ENCODE data around the gene FOSB.

FOSB gene

DNA sequence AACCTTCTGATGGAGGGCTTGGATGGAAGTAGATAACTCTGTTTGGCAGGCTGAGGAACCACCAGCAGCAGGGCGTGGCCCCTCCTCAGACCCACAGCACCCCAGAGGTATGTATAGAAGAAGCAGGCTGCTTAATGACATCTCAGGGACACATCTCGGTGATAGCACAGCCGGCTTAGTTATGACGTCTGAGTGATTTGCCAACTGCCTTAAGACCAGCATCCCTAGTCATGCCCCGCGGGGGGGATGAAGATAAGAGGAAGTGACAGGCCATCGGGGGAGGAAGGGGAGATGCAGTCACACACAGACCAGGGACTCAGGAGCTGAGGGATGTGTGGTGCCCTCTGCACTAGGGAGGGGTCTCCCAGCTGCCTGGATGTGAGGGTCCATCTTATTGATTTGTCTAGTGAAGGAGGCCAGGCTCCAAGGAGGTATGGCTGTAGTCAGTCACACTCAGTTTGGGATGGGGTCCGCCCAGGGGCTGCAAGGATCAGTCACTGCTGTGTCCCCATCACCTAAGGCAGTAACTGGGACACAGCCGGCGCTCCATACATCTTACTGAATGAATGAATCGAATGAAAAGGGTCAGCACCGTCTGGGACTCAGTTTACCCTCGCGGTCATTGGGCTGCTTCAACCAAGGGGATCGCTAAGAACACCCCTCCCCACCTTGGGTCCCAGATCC is 24.9 kb upstream of the FOSB start:
- DNase-seq: peak; percentile 23

DNA sequence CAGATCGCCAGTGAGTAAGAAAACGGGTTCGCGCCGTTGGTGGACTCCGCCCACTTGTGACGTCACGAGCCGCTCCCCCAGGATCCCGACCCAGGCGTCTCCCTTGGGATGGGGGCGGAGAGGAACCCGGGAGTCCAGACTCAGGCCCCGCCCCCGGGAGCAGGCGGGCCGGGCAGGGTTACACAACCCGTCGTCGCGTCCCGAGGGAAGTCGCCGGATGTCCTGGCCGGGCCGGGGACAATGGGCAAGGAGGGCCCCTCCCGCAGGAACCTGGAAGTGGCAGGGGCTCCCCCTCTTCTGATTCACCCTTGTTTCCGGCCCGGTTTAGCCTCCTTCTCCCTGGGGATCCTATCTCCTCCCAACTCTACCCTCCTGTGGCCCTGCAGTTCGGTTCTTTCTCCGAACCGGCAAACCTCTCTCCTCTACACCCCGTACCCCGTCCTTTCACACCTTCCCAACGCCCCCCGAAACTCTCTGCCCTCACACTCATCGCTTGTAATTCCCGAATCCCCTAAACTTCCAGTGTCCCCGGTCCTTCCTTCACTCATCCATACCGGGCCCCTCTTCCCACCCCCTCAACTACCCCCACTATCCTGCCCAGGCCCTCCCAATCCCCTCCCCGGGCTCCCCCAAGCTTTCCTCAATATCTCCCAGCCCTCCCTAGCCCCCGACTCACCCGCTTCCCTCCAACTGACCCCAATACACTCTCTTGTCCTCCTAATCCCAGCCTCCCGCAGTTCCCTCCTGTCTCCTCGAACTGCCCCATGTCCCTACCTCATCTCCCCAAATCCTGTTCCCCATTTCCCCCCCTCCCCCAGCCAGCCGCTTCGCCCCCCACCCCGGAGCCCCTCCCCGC is 24.1 kb upstream of the FOSB start:
- DNase-seq: peak; percentile 45

DNA sequence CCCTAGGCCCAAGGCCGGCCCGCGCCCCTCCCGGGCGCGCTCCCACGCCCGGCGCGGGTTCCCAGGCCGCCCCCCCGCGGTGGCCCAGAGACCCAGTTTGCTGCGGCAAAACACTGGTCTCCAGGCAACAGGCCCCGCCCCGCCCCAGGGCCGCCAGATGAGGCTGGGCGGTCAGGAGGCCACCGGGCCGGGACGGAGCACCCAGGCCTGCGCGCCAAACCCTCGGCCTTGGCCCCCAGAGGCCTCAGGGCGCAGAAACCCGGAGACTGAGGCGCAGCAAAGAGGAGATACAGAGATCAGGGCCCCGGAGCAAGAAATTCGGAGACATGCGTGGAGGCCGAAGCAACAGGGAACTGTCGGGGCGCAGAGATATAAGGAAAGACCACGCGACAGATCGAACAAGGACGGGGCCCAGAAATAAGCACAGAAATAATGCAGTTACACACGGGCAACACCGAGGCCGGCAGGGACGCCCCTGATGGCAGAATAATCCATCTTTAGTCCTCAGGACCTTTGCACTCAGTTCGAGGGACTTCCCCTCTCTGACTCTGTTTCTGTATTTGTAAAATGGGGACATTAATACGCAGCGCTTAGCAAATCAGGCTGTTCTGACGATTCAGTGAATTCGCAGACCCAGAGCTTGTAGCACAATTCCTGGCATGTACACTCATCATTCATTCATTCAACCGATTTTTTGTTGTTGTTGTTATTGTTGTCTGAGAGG is 23.3 kb upstream of the FOSB start:
- DNase-seq: peak; percentile 72

DNA sequence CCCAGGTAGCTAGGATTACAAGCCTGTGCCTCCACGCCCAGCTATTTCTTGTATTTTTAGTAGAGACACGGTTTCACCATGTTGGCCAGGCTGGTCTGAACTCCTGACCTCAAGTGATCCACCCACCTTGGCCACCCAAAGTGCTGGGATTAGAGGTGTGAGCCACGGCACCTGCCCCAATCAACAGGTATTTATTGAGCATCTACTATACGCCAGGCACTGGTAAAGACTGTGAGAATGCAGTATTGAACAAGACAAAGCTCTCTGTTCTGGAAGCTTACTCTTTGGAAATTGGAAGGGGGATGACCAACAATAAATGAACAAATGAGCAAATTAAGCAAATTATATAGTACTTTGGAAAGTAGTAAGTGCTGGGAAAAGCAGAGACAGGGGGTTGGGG is 22.7 kb upstream of the FOSB start:
- DNase-seq: no peak

DNA sequence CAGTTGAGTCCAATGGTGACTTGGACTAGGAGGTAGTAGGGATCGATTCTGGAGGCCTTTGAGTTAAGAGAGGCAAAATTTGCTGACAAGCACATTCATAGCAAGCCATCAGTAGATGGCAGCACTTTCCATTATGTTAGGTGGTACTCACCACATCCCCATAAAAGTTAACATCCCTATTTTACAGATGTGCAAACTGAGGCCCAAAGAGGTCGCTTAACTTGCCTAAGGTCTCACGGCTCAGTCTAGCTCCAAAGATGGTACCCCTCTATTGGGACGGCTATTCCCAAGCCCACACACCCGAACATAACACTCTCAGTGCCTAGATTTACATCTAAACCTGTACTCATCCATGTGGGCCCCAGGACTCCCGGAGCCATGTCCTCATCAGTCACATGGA is 21.5 kb upstream of the FOSB start:
- no peak for DNase-seq

DNA sequence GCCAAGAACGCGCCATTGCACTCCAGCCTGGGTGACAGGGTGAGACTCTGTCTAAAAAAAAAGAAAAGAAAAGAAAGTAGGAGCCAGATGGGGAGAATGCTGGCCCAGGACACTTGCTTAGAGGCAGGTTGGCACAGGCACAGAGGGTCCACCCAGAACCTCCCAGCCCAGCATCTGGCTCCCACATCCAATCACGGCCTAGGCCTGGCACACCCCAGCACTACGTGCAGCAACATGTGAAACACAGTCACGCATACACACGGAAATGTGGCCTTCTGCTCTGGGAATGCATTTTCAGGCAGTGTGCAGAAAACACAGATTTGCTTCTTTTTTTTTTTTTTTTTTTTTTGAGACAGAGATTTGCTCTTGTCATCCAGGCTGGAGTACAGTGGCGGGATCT is 20.9 kb upstream of the FOSB start:
- no peak for DNase-seq

DNA sequence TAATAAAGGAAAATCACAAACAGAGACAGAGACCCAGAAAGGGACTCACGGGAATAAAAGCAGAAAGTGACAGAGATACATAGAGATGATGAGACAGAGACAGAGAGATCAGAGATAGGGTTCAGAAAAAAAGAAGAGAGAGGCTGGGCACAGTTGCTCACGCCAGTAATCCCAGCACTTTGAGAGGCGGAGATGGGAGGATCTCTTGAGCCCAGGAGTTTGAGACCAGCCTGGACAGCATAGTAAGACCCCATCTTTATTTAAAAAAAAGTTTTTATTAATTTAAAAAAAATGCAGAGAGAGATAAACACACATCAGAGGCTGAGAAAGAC is 19.4 kb upstream of the FOSB start:
- DNase-seq: no peak

DNA sequence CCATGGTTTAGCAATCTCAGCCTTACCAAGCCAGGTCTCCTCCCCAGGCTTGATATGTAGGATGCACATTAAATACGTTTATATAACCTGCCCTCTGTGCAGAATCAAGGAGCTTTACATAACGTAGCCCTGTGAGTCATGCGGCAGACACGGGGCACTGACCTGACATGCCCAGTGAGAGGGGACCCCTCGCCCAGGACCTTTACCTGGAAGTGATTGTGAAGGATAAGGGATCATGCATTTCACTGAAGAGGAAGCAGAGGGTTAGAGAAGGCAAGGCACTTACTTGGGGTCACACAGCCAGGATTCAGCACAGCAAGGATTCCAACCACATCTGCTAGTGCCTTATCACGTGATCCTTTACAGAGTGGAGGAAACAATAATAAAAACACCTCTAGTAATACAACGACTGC is 18.9 kb upstream of the FOSB start:
- no peak for DNase-seq

DNA sequence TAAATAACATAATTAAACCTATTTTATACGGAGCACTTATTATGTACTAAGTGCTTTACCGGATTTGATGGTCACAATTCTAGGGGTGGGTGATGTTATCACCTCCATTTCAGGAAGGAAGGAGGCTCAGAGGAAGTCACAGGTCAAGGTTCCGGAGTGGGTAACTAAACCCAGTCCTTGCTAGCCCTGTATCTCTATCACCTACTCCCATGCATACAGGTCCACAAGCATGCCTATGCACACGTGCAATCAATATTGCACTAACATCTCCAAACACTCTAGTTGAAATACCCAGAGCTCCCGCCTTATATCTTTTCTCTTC is 17.8 kb upstream of the FOSB start:
- DNase-seq: no peak

DNA sequence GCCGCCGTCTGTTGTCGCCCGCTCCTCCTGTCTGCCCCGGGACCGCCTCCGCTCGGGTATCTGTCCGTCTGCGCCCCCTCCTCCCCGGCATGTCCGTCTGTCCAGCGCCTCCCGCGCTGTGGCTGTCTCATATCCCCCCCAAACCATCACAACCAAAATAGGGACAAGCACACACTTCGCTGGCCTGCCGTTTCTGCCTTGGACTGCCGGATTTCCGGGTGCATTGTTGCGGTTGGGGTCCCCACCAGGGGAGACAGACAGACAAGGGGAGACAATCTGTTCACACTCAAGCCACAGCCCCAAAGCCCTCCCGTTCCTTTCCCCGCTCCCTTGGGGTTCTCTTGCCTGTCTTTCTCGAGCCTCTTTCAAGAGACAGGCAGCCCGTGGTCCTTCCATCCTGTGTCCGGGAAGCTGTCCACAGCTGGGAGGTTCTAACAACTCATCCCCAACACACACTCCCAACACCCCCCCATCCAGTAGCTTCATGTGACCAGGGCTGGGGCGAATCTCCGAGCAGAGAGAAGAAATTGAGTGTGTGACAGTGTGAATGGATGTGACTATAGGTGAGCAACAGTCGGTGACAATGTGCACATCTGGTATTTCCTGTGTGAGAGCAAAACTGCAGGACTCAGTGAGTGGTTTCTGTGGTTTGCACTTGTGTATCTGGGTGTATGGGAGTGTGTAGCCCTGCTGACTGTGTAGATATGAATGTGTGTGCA is 16.5 kb upstream of the FOSB start:
- no peak for DNase-seq

DNA sequence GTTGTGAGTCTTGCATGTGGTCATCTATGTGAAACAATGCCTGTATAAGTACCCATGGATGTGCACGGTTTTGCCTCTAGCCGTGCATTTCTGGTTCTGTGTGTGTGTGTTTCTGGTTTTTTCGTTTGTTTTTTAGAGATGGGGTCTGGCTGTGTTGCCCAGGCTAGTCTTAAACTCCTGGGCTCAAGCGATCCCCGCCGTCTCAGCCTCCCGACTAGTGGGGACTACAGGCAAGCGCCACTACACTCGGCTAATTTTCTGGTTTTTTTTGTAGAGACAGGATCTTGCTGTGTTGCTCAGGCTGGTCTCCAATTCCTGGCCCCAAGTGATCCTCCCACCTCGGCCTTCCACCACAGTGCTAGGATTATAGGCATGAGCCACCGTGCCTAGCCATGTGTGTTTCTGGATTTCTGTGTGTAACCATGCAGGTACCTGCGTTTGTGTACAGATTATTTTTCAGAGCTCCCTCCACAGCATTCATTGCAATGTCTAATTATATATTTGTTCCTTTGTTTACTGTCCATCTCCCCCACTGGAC is 15.9 kb upstream of the FOSB start:
- no peak for DNase-seq

DNA sequence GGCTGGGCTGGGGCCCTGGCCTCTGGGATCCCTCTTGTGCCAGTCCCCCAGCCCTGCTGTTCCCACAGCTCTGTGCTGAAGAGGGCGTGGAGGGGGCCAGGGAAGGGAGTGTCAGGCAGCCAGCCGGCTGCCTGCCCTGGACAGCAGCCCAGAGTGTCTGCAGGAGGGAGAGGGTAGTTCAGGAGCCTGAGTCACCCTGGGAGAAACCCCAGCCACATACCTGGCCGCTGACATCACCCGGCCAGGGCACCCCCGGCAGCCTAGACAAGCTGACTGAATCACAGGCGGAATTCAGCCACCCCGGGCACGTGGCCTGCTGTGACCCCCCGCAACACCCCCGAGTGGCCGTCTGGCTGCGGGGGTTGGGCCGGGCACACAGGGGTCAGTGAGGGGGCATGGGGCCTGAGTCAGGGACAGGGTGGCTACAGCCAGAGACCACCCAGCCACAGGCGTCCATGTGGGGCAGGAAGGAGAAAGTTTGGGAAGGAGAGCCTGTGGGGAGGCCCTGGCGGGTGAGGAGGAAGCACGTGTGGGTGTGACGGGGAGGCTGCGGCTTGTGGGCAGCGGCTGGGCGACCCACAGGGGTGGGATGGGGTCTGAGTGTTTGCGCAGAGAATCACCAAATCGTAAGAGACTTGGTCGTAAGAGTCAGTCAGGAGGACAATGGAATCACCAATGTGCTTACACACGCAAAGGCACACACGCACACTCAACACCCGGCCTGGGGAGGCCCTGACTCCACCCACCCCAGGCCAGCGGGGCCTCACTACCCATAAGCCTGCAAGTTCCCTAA is 11.9 kb upstream of the FOSB start:
- peak; percentile 49 for DNase-seq

DNA sequence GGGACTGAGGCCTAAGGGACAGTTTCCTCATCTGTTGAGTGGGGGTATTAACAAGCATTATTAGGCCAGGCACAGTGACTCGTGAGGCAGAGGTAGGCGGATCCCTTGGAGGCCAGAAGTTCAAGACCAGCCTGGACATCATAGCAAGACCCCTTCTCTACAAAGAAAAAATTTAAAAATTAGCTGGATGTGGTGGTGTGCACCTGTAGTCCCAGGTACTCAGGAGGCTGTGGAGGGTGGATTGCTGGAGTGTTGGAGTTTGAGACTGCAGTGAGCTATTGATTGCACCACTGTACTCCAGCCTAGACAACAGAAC is 11.3 kb upstream of the FOSB start:
- DNase-seq: no peak

DNA sequence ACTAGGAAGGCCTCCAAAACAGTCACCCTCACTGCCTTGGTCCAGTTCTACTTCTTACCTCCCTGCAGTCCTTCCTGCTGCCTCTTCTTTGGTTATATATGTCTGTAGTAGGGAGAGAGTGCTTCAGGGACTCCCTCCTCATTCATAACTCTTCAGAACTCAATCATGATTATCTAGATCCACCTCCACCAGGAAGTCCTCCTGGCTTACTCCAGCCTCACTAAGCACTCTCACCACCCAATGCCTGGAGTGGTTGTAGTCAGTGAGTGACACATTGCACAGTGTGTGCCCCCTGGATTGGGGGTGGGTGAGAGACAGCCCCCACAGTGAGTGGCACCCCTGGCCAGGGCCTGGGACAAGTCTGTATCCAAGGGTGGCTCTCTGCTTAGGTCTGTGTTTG is 10.0 kb upstream of the FOSB start:
- DNase-seq: no peak

DNA sequence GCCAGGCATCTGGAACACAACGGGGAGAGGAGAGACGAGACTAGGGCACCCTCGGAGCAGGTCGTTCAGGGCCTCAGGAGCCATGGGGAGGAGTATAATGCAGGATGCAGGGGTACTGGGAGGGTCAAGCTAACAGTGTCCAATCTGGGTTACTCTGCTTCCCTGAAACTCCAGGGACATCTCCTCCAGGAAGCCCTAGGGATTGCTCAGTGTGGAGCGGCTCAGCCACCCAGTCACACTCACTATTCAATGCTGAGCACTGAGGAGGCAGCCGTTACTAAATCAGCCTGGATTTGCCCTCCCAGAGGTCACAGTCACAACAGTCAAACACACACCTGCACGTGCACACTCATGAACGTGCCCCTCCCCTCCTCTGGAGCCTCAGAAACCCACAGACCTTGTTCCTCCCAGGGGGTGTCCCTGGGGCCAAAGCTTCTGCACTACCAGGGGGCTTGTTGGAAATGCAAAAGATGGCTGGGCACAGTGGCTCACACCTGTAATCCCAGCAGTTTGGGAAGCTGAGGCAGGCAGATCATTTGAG is 6.9 kb upstream of the FOSB start:
- DNase-seq: no peak

DNA sequence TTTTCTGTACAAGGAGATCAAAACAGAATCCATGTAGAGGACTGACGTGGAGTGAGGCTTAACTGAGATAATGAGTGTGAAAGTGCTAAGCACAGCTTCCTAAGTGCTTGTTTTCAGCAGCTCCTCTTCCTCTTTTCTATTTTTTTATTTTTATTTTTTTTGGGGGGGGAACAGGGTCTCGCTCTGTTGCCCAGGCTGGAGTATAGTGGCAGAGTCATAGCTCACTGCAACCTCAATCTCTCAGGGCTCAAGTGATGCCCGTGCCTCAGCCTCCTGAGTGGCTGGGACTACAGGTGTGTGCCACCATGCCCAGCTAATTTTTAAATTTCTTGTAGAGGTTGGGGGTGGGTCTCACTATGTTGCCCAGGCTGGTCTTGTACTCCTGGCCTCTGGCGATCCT is 5.6 kb upstream of the FOSB start:
- no peak for DNase-seq

DNA sequence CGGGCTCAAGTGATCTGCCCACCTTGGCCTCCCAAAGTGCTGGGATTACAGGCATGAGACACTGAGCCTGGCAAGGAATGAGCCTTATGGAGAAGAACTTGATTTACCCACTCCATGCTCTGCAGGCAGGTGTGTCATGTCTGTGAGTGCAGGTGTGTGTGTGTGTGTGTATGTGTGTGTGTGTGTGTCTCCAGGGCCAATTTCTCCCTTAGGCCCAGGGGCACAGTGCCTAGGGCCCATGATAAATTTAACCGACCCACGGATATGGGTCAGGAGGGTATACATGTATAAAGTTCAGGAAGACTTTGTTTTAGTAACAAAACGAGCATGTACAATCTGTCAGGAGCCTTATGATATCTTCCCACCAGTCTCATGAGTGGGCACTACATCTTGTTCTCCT is 4.6 kb upstream of the FOSB start:
- no peak for DNase-seq

DNA sequence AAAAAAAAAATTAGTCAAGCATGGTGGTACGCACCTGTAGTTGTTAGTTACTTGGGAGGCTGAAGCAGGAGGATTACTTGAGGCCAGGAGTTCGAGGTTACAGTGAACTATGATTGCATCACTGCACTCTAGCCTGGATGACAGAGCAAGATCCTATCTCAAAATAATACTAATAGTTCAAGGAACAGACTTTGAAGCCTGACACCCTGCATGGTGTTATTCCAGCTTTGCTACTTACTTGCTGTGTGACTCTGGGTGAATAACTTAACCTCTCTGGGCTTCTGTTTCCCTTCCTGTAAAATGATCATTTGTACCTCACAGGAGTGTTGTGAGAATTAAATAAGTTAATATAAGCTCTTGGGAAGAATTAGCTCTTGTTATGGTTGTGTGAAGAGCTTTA is 3.5 kb upstream of the FOSB start:
- no peak for DNase-seq

DNA sequence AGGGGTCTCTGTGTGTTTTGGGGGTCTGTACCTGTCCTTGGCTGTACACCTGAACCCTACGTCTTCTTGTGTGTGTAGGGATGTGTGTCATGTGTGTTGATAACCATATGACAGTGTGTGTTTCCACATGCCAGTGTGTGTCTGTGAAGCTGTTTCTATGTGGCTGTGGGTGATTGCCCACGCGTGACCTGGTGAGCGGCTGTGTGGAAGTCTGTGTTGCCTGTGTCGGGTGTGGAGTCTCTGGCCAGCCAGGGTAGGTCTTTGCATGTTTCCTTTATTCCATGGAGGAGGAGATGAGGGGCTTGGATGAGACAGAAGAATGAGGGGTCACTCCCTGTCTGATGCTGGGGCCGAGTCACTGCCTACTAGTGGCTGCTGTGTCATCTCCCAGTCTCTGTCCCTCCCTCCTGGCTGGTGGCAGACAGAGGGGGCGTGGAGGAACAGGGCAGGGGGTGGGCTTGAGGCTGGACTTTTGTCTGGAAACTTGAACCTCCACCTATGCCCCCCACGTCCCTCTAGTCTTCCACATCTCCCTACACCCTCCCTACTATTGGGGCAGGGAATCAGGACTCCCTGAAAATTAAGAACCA is 2.8 kb upstream of the FOSB start:
- no peak for DNase-seq

DNA sequence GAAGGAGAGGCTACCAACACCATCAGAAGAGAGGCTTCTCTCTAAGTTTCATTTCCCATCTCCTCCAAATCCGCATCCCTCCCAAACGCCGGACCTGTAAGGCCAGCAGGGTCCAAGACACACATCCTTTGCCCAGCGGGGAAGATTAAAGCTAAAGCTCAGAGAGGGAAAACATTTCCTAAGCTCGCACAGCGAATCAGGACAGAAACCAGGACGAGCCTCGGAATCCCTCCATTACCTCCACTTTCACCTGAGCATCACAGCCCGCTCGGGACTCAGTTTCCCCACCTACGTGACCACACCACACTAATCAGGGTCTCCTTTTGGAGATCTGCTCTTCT is 711 bp upstream of the FOSB start:
- no peak for DNase-seq

DNA sequence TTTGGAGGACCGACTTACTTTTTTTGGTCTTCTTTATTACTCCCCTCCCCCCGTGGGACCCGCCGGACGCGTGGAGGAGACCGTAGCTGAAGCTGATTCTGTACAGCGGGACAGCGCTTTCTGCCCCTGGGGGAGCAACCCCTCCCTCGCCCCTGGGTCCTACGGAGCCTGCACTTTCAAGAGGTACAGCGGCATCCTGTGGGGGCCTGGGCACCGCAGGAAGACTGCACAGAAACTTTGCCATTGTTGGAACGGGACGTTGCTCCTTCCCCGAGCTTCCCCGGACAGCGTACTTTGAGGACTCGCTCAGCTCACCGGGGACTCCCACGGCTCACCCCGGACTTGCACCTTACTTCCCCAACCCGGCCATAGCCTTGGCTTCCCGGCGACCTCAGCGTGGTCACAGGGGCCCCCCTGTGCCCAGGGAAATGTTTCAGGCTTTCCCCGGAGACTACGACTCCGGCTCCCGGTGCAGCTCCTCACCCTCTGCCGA is 409 bp downstream of the FOSB start:
- DNase-seq: peak; percentile 39

DNA sequence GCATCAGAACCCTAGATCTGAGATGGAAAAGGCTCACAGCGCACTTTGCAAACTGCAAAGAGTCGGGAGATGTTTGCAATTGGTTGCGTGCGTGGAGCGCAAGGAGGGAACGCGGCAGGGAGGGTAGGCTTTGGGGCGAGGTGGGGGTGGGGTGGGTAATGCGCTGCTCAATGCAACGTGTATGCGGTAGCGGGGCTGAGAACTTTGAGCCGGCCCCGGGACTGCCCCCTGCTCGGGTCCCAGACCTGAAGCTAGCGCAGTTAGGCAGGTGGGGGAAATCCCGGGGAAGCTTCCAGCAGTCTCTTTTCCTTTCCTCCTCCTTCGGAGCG is 971 bp downstream of the FOSB start:
- DNase-seq: no peak
